Measurements from ENCODE around the gene NDUFA12. TPM values are rescaled to one million over a fixed set of nuclear protein-coding genes. Genes with fewer than 3 reads are reported as not detected.

NDUFA12 gene
- total RNA-seq, 6 donors from 2014 or later: 24.1 to 74.2 (median 65.4) TPM

GRCh38 chr12:95003921-95004272 lies 400 bp upstream of the NDUFA12 start:
- ATAC-seq (ENCODE audit: low FRiP score in 2 of 2): peak; percentile 12 to 19

GRCh38 chr12:95002754-95003153 lies 743 bp downstream of the NDUFA12 start:
- no peak for TF ChIP-seq CTCF (IDR thresholded peaks at IDR 0.05)
- TF ChIP-seq EP300 (IDR thresholded peaks at IDR 0.05): no peak
- TF ChIP-seq POLR2A (IDR thresholded peaks at IDR 0.05): no peak
- TF ChIP-seq POLR2AphosphoS5 (IDR thresholded peaks at IDR 0.05): no peak
- WGBS, 2 donors: 26 to 27% methylated on average over 3 of the region's 3 CpGs
- peaks cover 18 to 38% (median 27%) of the 10 kb centered on the region in 4 donors for H3K4me1 ChIP-seq

More at GRCh38 chr12:95003921-95004272, 400 bp upstream of the NDUFA12 start:
- peaks cover 16 to 34% (median 27%) of the 10 kb centered on the region in 4 donors for H3K4me1 ChIP-seq
- peak overlapping the region; percentile 85 to 93 (median 88) for H3K27ac ChIP-seq
- H3K4me3 ChIP-seq: peak overlapping the region in 3 of 4 donors; percentile 73 to 90 (median 82)
- H3K36me3 ChIP-seq: peaks cover 3 to 10% (median 4%) of the 10 kb centered on the region in 4 donors
- 65 to 69% methylated on average over 15 of the region's 15 CpGs for WGBS, 2 donors
- H3K9me3 ChIP-seq: peaks cover 0 to 16% (median 7%) of the 10 kb centered on the region in 4 donors
- no peaks in the 10 kb centered on the region for H3K27me3 ChIP-seq
- DNase-seq: no peak
- TF ChIP-seq EP300 (IDR thresholded peaks at IDR 0.05) (no peak), POLR2A (IDR thresholded peaks at IDR 0.05) (no peak), CTCF (IDR thresholded peaks at IDR 0.05) (no peak), POLR2AphosphoS5 (IDR thresholded peaks at IDR 0.05) (no peak)

GRCh38 chr12:94998326-94998725 lies 5.2 kb downstream of the NDUFA12 start:
- Histone ChIP-seq H3K9me3 (no peaks in the 10 kb centered on the region), H3K27me3 (no peaks in the 10 kb centered on the region), H3K4me1 (peaks cover 18 to 33% (median 23%) of the 10 kb centered on the region in 4 donors), H3K4me3 (no peak overlapping the region), H3K36me3 (peaks cover 7 to 29% (median 17%) of the 10 kb centered on the region in 4 donors), H3K27ac (no peak overlapping the region)
- DNase-seq (no peak), ATAC-seq (ENCODE audit: low FRiP score in 2 of 2) (no peak)
- TF ChIP-seq POLR2AphosphoS5 (IDR thresholded peaks at IDR 0.05): no peak
- TF ChIP-seq EP300 (IDR thresholded peaks at IDR 0.05): no peak
- TF ChIP-seq CTCF (IDR thresholded peaks at IDR 0.05): no peak
- TF ChIP-seq POLR2A (IDR thresholded peaks at IDR 0.05): no peak
- 48 to 49% methylated on average over 4 of the region's 4 CpGs for WGBS, 2 donors

More at GRCh38 chr12:95002754-95003153, 743 bp downstream of the NDUFA12 start:
- DNase-seq (no peak), ATAC-seq (ENCODE audit: low FRiP score in 2 of 2) (no peak)
- H3K27ac ChIP-seq: peak overlapping the region in 3 of 4 donors; percentile 85 to 93 (median 88)
- H3K27me3 ChIP-seq: no peaks in the 10 kb centered on the region
- peaks cover 3 to 10% (median 4%) of the 10 kb centered on the region in 4 donors for H3K36me3 ChIP-seq
- H3K4me3 ChIP-seq: peak overlapping the region; percentile 67 to 90 (median 78)
- H3K9me3 ChIP-seq: peaks cover 0 to 8% (median 2%) of the 10 kb centered on the region in 4 donors

GRCh38 chr12:94997726-94998125 lies 5.8 kb downstream of the NDUFA12 start:
- Histone ChIP-seq H3K9me3 (no peaks in the 10 kb centered on the region), H3K27ac (no peak overlapping the region), H3K27me3 (no peaks in the 10 kb centered on the region), H3K4me3 (no peak overlapping the region), H3K4me1 (peaks cover 14 to 30% (median 20%) of the 10 kb centered on the region in 4 donors), H3K36me3 (peaks cover 7 to 34% (median 22%) of the 10 kb centered on the region in 4 donors)
- ATAC-seq (ENCODE audit: low FRiP score in 2 of 2): no peak
- no peak for DNase-seq
- no peak for TF ChIP-seq POLR2AphosphoS5 (IDR thresholded peaks at IDR 0.05)
- no peak for TF ChIP-seq CTCF (IDR thresholded peaks at IDR 0.05)
- TF ChIP-seq EP300 (IDR thresholded peaks at IDR 0.05): no peak

- DNase-seq (no peak), ATAC-seq (ENCODE audit: low FRiP score in 2 of 2) (no peak)
- WGBS, 2 donors: 92 to 93% methylated on average over 6 of the region's 6 CpGs
- TF ChIP-seq CTCF (IDR thresholded peaks at IDR 0.05): no peak
- no peak for TF ChIP-seq EP300 (IDR thresholded peaks at IDR 0.05)
- TF ChIP-seq POLR2A (IDR thresholded peaks at IDR 0.05): no peak
- TF ChIP-seq POLR2AphosphoS5 (IDR thresholded peaks at IDR 0.05): no peak
- no peak overlapping the region for H3K27ac ChIP-seq
- no peak overlapping the region for H3K4me3 ChIP-seq
- H3K4me1 ChIP-seq: peaks cover 10 to 23% (median 15%) of the 10 kb centered on the region in 4 donors
- no peaks in the 10 kb centered on the region for H3K27me3 ChIP-seq
- H3K9me3 ChIP-seq: no peaks in the 10 kb centered on the region
- peaks cover 7 to 41% (median 27%) of the 10 kb centered on the region in 4 donors for H3K36me3 ChIP-seq
These were observed 6.4 kb downstream of the NDUFA12 start for GRCh38 chr12:94997061-94997460.
